ENCODE data around the gene ZFX. TPM values are rescaled to one million over a fixed set of nuclear protein-coding genes. Genes with fewer than 3 reads are reported as not detected.

Gene ZFX
- total RNA-seq, 1 donor from 2014 or later = 49.9 TPM

DNA sequence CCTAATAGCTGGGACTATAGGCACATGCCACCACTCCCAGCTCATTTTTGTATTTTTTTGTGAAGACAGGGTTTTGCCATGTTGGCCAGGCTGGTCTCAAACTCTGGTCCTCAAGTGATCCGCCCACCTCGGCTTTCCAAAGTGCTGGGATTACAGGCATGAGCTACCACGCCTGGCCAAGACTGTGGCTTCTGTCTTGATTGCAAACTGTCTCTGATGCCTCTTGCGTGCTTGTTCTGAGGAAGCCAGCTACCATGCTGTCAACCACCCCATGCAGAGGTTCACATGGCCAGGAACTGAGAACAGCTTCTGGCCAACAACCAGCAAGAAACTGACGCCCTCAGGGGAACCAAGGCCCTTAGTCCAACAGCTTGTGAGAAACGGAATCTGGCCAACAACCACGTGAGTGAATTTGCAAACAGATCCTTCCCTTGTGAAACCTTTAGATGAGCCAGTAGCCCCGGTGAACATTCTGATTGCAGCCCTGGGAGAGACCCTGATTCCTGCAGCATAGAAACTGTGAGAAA, 93.2 kb downstream of the ZFX start:
- Mint-ChIP-seq H3K27me3 (peaks cover 4% of the 10 kb centered on the region), H3K4me3 (no peak overlapping the region), H3K27ac (no peak overlapping the region), H3K36me3 (ENCODE audit: low read depth) (no peaks in the 10 kb centered on the region), H3K4me1 (peaks cover 11% of the 10 kb centered on the region), H3K9me3 (no peaks in the 10 kb centered on the region)
- DNase-seq = no peak
- intact Hi-C loops (cut with micrococcal nuclease) = loop anchor here (1.0 kb wide), 1 partner anchor 160 kb away; no protein-coding TSS in a partner anchor

DNA sequence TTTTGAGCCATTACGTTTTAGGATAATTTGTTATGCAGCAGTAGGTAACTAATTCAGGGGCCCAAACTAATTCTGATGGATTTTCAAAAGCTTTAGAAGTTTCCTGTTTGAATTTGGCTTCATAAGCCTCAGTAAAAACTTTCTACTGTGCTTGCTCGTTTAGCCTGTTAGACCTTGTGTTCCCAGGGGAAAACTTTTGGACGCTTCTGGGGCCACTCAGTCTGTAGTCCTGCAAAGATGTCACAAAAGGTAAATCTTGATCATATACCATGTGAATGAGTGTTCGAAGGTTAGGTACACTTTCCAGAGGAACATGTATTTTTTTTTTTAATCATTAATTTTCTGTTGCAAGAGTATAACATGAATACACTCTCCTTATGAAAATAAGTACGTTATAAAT, 93.7 kb downstream of the ZFX start:
- Mint-ChIP-seq H3K27me3 (peaks cover 4% of the 10 kb centered on the region), H3K4me1 (peaks cover 8% of the 10 kb centered on the region), H3K36me3 (ENCODE audit: low read depth) (no peaks in the 10 kb centered on the region), H3K27ac (no peak overlapping the region), H3K9me3 (no peaks in the 10 kb centered on the region), H3K4me3 (no peak overlapping the region)
- intact Hi-C loops (cut with micrococcal nuclease) = no loop called here
- no peak for DNase-seq

DNA sequence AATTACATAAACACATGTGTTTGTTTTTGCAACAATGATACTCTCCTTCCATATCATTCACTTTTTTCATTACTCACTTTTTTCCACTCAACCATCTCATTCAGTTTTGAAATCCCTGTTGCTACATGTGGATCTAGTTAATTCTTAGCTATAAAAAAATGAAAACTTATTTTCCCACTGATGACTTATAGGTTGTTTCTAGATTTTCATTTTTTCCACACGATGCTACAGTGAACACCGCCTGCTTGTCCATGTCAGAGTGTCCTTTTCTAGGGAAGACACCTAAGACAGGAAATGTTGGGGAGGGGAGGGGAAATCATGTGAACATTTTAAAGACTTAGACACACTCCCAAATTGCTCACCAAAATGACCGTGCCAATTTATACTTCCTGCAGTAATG, 94.2 kb downstream of the ZFX start:
- H3K4me3 Mint-ChIP-seq = no peak overlapping the region
- intact Hi-C loops (cut with micrococcal nuclease) = no loop called here
- DNase-seq = no peak
- peak overlapping the region; percentile 60 for H3K27ac Mint-ChIP-seq
- H3K36me3 Mint-ChIP-seq (ENCODE audit: low read depth) = no peaks in the 10 kb centered on the region
- H3K4me1 Mint-ChIP-seq = peaks cover 6% of the 10 kb centered on the region
- H3K9me3 Mint-ChIP-seq = no peaks in the 10 kb centered on the region
- H3K27me3 Mint-ChIP-seq = peaks cover 1% of the 10 kb centered on the region

DNA sequence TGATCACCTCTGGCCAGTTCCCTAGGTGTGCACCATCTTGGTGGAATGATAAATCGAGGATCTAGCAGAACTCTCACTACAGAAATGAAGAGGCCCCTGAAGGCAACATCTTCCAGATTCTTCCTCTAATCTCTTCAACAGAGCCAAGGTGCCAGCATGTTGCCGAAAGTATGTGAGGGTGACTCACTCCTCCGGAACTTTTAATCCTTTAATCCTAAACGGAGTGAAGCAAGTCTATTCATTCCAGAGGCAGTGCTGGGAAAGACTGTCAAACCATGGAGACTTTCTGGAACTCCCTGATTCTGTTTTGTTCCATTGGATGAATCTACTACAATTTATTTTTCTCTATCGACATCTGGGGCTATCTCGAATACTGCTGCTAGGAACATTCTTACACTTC, 95.7 kb downstream of the ZFX start:
- Mint-ChIP-seq H3K27ac (no peak overlapping the region), H3K4me1 (peaks cover 6% of the 10 kb centered on the region), H3K4me3 (no peak overlapping the region), H3K36me3 (ENCODE audit: low read depth) (no peaks in the 10 kb centered on the region), H3K27me3 (peaks cover 3% of the 10 kb centered on the region), H3K9me3 (no peaks in the 10 kb centered on the region)
- intact Hi-C loops (cut with micrococcal nuclease) = no loop called here
- DNase-seq = no peak

DNA sequence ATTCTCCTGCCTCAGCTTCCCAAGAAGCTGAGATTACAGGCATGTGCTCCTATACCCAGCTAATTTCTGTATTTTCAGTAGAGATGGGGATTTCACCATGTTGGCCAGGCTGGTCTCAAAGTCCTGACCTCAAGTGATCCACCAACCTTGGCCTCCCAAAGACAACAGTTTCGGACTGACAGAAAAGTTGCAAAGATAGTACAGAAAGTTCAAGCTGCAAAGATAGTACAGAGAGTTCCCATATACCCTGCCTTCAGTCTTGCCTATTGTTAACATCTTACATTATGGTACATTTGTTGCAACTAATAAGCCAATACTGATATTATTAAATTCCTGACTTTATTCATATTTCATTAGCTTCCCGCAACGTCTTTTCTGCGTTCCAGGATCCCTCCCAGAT, 98.5 kb downstream of the ZFX start:
- no peak overlapping the region for H3K4me3 Mint-ChIP-seq
- no peak overlapping the region for H3K27ac Mint-ChIP-seq
- intact Hi-C loops (cut with micrococcal nuclease) = no loop called here
- H3K9me3 Mint-ChIP-seq = no peaks in the 10 kb centered on the region
- no peaks in the 10 kb centered on the region for H3K36me3 Mint-ChIP-seq (ENCODE audit: low read depth)
- peaks cover 7% of the 10 kb centered on the region for H3K27me3 Mint-ChIP-seq
- DNase-seq = no peak
- peaks cover 6% of the 10 kb centered on the region for H3K4me1 Mint-ChIP-seq

DNA sequence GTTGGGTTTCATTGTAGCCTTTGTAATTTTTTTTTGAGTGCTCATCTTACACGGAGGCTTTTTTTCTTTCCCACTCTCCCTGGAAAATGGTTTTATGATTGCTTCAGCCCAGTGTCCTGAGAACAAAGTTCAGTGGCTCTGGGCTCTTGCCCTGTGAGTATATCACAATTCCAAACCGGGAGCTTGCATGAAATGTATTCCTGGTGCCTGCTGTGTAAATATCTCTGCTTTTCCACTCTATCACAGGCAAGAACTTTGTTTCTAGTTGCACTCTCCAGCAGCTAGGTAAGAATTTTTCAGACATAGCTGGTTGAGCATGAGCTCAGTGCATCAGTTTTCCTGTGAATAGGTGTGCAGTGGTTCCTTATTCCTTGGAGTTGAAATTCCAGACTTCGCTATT, 103.5 kb downstream of the ZFX start:
- no peak for DNase-seq
- intact Hi-C loops (cut with micrococcal nuclease) = loop anchor here (10.0 kb wide), 1 partner anchor 252 kb away; no protein-coding TSS in a partner anchor
- Mint-ChIP-seq H3K4me1 (no peaks in the 10 kb centered on the region), H3K4me3 (no peak overlapping the region), H3K27ac (no peak overlapping the region), H3K36me3 (ENCODE audit: low read depth) (no peaks in the 10 kb centered on the region), H3K9me3 (no peaks in the 10 kb centered on the region), H3K27me3 (peaks cover 6% of the 10 kb centered on the region)

DNA sequence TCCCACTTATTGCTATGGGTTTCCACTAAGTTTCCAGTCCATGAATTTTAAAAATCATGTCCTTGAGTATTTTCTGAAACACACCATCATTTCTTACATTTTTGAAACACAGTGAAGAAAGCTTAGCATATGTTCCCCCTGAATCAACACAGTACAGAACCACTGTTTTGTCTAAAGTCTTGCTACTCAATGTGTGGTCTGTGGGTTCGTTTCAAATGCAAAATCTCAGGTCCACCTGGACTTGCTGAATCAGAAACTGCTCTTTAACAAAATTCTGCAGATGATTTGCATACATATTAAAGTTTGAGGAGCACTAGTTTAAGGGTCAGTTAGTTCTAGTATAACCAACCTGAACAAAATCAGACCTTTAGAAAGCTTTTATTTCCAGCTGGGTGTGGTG, 103.9 kb downstream of the ZFX start:
- intact Hi-C loops (cut with micrococcal nuclease) = loop anchor here (10.0 kb wide), 1 partner anchor 251 kb away; no protein-coding TSS in a partner anchor
- H3K9me3 Mint-ChIP-seq = no peaks in the 10 kb centered on the region
- no peak for DNase-seq
- H3K27me3 Mint-ChIP-seq = peaks cover 6% of the 10 kb centered on the region
- no peaks in the 10 kb centered on the region for H3K4me1 Mint-ChIP-seq
- no peak overlapping the region for H3K27ac Mint-ChIP-seq
- H3K36me3 Mint-ChIP-seq (ENCODE audit: low read depth) = no peaks in the 10 kb centered on the region
- H3K4me3 Mint-ChIP-seq = no peak overlapping the region

DNA sequence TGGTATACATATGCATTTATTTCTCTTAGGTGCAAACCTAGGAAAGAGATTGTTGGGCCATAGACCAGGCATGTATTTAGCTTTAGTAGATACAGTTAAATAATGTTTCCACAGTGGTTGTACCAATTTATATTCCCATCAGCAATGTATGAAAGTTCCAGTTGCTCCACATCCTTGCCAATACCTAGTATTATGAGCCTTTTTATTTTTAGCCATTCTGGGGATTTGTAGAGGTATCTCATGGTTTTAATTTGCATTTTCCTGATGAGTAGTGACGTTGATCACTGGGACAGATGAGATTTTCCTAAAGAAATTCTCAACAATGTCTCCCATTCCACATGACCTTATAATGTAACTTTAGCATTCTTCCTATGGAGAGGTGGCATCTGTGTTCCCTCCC, 107.5 kb downstream of the ZFX start:
- Mint-ChIP-seq H3K36me3 (ENCODE audit: low read depth) (no peaks in the 10 kb centered on the region), H3K27ac (no peak overlapping the region), H3K9me3 (no peaks in the 10 kb centered on the region), H3K27me3 (peaks cover 1% of the 10 kb centered on the region), H3K4me3 (no peak overlapping the region), H3K4me1 (peaks cover 7% of the 10 kb centered on the region)
- intact Hi-C loops (cut with micrococcal nuclease) = loop anchor here (10.0 kb wide), 1 partner anchor 248 kb away; no protein-coding TSS in a partner anchor
- no peak for DNase-seq

DNA sequence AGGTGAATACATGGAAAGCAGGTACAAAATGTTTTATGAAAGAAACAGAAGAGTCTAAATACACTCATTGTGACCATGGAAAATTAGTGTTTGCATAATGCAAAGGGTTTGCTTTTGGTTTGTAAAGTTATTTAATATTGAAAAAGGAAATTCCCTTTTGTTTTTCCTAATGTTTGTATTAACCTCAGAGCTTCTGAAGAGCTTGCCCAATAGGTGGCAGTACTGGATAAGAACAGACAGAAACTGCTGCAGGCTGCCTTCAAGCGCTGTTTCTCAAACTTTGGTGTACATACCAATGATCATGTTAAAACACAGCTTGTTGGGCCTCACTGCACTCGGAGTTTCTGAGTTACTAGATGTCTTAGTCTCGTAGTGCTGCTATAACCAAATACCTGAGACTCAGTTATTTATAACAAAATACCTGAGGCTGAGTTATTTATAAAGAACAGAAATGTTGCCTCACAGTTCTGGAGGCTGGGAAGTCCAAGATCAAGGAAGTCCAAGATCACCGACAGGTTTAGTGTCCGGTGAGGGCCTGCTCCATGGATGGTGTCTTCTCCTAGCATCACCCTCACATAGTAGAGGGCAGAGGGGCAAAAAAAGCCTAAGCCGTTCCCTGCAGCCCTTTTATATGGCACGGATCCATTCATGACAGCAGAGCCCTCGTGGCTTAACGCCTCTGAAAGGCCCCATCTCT, 110.2 kb downstream of the ZFX start:
- no peak overlapping the region for H3K27ac Mint-ChIP-seq
- intact Hi-C loops (cut with micrococcal nuclease) = loop anchor here (2.0 to 10.0 kb wide), 3 partner anchors 111 to 245 kb away; no protein-coding TSS in a partner anchor
- H3K36me3 Mint-ChIP-seq (ENCODE audit: low read depth) = no peaks in the 10 kb centered on the region
- peaks cover 19% of the 10 kb centered on the region for H3K4me1 Mint-ChIP-seq
- peak; percentile 74 for DNase-seq
- no peaks in the 10 kb centered on the region for H3K9me3 Mint-ChIP-seq
- H3K27me3 Mint-ChIP-seq = no peaks in the 10 kb centered on the region
- no peak overlapping the region for H3K4me3 Mint-ChIP-seq

DNA sequence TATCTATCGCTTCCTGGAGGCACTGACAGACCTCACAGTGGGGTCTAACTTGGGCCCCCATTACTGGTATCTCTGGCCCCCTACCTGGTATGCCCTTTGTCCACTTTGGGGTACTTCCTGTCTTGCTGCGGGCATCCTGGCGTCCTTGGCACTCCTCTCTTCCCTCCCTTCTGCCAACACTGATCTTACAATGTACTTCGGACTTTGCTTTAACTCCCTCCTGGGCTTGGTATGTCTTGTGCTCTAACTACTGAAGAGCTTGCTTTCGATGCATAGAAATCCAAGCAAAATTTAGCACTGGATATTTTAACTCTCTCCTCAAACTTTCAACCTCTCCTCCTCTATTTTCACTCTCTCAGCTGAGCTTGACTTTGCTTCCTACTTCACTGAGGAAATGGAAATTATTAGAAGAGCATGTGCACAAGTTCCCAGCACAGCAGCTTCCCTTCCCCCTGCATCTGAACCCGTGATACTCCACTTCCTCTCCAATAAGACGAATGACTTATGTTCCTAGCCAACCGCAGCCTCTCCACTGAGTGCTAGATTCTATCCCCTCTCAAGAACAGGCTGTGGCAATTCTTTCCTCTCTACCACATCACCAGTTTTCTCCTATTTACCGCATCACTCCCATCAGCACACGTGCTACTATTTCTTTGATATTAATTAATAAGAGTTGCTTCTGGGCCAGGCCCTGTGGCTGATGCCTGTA, 111.5 kb downstream of the ZFX start:
- Mint-ChIP-seq H3K36me3 (ENCODE audit: low read depth) (no peaks in the 10 kb centered on the region), H3K9me3 (no peaks in the 10 kb centered on the region), H3K27me3 (no peaks in the 10 kb centered on the region), H3K27ac (peak overlapping the region; percentile 83), H3K4me1 (peaks cover 22% of the 10 kb centered on the region), H3K4me3 (peak overlapping the region; percentile 40)
- peak; percentile 76 for DNase-seq
- intact Hi-C loops (cut with micrococcal nuclease) = loop anchor here (2.0 to 10.0 kb wide), 2 partner anchors 110 to 224 kb away; no protein-coding TSS in a partner anchor

DNA sequence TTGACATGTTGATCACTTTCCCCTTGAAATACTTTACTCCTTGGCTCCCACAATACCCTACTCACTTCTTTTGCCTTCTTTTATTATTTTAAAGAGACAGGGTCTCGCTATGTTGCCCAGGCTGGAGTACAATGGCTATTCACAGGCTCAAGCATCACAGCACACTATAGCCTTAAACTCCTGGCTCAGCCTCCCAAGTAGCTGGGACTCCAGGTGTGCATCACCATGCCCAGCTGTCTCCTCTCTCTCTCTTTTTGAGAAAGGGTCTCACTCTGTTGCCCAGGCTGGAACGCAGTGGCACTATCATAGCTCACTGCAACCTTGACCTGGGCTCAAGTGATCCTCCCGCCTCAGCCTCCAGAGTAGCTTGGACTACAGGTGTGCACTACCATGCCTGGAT, 112.8 kb downstream of the ZFX start:
- no peaks in the 10 kb centered on the region for H3K27me3 Mint-ChIP-seq
- no peak overlapping the region for H3K27ac Mint-ChIP-seq
- peaks cover 22% of the 10 kb centered on the region for H3K4me1 Mint-ChIP-seq
- H3K36me3 Mint-ChIP-seq (ENCODE audit: low read depth) = no peaks in the 10 kb centered on the region
- no peak for DNase-seq
- peak overlapping the region; percentile 21 for H3K4me3 Mint-ChIP-seq
- H3K9me3 Mint-ChIP-seq = no peaks in the 10 kb centered on the region
- intact Hi-C loops (cut with micrococcal nuclease) = loop anchor here (10.0 kb wide), 1 partner anchor 222 kb away; no protein-coding TSS in a partner anchor

DNA sequence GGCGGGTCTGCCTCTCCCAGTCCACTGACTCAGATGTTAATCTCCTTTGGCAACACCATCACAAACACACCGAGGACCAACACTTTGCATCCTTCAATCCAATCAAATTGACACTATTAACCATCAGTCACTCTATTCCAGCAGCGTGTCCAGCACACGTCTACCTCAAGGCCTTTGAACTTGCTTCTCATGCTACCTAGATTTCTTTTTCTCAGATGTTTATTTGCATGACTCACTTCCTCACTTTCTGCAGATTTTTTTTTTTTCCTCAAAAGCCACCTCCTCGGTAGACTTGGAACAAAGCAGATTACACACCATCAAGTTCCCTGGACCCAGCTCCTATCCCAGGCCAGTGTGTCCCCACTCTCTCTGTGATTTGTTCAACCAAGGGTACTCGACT, 114.9 kb downstream of the ZFX start:
- Mint-ChIP-seq H3K36me3 (ENCODE audit: low read depth) (no peaks in the 10 kb centered on the region), H3K9me3 (no peaks in the 10 kb centered on the region), H3K4me1 (peaks cover 22% of the 10 kb centered on the region), H3K27ac (peak overlapping the region; percentile 11), H3K27me3 (peaks cover 2% of the 10 kb centered on the region), H3K4me3 (no peak overlapping the region)
- DNase-seq = no peak
- intact Hi-C loops (cut with micrococcal nuclease) = loop anchor here (10.0 kb wide), 1 partner anchor 220 kb away; no protein-coding TSS in a partner anchor

Measured in activated CD4-positive, alpha-beta T cell treated with anti-CD3 and anti-CD28 coated beads, Interleukin-2, amount 10 ng/mL, durations not matched to agents 24 days and 14 days (primary cell).